Measurements from ENCODE around the gene CDK11B.

GRCh38 chr1:1627829-1628753 is 30.7 kb downstream of the CDK11B start:
- TF ChIP-seq CTCF (IDR thresholded peaks at IDR 0.05; ENCODE audit: insufficient read depth, low read depth, low read length), result no peak
- no peak for TF ChIP-seq EZH2 (IDR thresholded peaks at IDR 0.05; ENCODE audit: insufficient read depth, low read length)
